Mesodermal cell (in vitro differentiated cells): ENCODE measurements around the gene GIT1. TPM values are rescaled to one million over a fixed set of nuclear protein-coding genes. Genes with fewer than 3 reads are reported as not detected.

ENCODE experiments used
- H3K27ac ChIP-seq: 2 replicates; pipeline ENCODE4 v1.7.0; 2013; ENCODE audit warnings: mild to moderate bottlenecking, low read depth, low read length, moderate library complexity; ENCODE audit not compliant: severe bottlenecking
- H3K36me3 ChIP-seq: 2 replicates; pipeline ENCODE4 v1.7.1; 2013; ENCODE audit warnings: mild to moderate bottlenecking, low read length, moderate library complexity; ENCODE audit not compliant: control insufficient read depth, insufficient read depth
- H3K4me1 ChIP-seq: one replicate; pipeline ENCODE4 v1.7.1; 2013; ENCODE audit warnings: mild to moderate bottlenecking, low read length; ENCODE audit not compliant: insufficient read depth, control insufficient read depth, poor library complexity, severe bottlenecking
- H3K4me3 ChIP-seq: 2 replicates; pipeline ENCODE4 v1.7.0; 2013; ENCODE audit warnings: low read length, control low read depth, mild to moderate bottlenecking; ENCODE audit not compliant: insufficient read depth, poor library complexity, severe bottlenecking; ENCODE audit errors: extremely low read depth
- H3K9me3 ChIP-seq: 2 replicates; pipeline ENCODE4 v1.7.1; 2013; ENCODE audit warnings: mild to moderate bottlenecking, low read length, moderate library complexity; ENCODE audit not compliant: control insufficient read depth
- WGBS, 2 experiments: methylation state at CpG; one replicate each; pipeline ENCODE4 v1.1.5; 2013; ENCODE audit warnings: missing lambda C conversion rate in 2 of 2; ENCODE audit not compliant: insufficient coverage in 2 of 2; 5-methylcytosine and 5-hydroxymethylcytosine counted together
- polyA plus RNA-seq, 2 experiments: library from polyadenylated mRNA; stranded (reverse); fragments of 50-300 nt; gene quantifications; one replicate each; pipeline ENCODE4 v1.2.3, GENCODE V29; 2013

Gene GIT1, protein sequence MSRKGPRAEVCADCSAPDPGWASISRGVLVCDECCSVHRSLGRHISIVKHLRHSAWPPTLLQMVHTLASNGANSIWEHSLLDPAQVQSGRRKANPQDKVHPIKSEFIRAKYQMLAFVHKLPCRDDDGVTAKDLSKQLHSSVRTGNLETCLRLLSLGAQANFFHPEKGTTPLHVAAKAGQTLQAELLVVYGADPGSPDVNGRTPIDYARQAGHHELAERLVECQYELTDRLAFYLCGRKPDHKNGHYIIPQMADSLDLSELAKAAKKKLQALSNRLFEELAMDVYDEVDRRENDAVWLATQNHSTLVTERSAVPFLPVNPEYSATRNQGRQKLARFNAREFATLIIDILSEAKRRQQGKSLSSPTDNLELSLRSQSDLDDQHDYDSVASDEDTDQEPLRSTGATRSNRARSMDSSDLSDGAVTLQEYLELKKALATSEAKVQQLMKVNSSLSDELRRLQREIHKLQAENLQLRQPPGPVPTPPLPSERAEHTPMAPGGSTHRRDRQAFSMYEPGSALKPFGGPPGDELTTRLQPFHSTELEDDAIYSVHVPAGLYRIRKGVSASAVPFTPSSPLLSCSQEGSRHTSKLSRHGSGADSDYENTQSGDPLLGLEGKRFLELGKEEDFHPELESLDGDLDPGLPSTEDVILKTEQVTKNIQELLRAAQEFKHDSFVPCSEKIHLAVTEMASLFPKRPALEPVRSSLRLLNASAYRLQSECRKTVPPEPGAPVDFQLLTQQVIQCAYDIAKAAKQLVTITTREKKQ
- polyA plus RNA-seq (2013, experiment 1 of 2) = 57.7 TPM
- polyA plus RNA-seq (2013, experiment 2 of 2) = 43.1 TPM

DNA sequence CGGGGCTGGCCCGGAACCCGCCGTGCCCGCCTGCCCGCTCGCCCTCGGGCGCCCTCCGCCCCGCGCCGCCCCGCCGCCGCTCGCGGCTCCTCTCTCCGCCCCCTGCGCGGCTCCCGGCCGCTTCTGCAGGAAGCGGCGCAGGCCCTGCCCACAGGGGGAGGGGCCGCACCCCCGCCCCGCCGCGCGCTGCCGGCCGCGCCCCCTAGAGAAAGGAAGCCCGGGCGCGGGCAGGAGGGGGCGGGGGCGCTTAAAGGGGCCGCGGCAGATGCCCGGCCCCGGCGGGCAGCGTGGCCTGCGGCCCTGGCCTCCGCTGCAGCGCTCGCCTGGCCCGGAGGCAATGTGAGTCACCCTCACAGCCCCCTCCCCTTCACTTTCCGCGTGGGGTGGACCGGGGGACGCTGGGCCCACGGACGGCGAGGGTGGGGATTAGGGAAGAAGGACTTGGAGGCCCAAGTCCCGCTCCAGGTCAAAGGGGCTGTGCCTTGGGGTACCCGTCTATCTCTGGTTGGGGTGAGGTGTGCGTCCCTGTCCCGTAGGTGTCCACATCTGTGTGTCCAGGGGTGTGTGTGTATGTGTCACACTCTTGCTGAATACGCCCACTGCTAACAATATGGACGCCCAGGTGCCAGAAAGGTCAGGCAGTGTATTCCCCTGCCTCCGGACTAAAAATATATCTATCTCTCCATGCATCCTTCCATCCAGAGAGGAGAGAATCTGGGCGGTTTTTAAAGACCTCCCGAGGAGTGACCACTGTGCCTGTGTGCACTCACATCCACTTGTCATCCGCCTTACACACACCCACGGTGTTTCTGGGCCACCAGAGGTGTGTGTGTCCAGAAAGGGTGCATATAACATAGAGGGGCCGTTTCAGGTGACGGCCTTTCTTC, at the start of gene GIT1:
Gene GIT1 (minus strand): TSS at position 125 of the 887 bp plus-strand sequence. CDS start 270 bp downstream, outside the sequence.
- Histone ChIP-seq H3K4me3 (peak within 1 kb of the TSS; percentile 84), H3K36me3 (peaks cover 9% of the 10 kb centered on the region), H3K9me3 (no peaks in the 10 kb centered on the region), H3K4me1 (peaks cover 54% of the 10 kb centered on the region), H3K27ac (peak within 1 kb of the TSS; percentile 13)
- 11 to 24% methylated on average over 23 to 45 of the region's 70 CpGs for WGBS, 2 experiments

DNA sequence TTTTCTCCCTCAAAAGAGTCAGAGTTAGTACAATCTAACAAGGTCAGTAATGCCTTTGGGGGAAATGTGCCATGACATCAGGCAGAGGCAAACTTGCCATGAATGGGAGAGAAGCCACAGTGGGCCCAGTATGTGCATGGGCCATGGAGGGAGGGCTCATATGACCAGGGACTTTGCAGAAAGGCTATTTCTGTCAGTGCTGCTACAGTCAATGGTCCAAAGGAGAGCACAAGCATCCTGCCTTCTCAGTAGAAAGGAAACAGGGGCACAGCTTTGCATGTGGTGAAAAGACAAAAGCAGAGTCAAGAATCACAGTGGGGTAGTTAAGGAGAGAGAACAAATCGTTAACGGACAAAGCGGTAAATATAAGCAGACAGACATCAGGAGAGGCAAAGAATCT, 44.4 kb upstream of the GIT1 start:
- H3K36me3 ChIP-seq = peaks cover 74% of the 10 kb centered on the region
- peaks cover 6% of the 10 kb centered on the region for H3K4me1 ChIP-seq
- WGBS, 2 experiments = 92% methylated on average over 3 of the region's 3 CpGs; no CpG with 5 or more reads in 1 of the 2 experiments
- H3K27ac ChIP-seq = no peak overlapping the region
- no peaks in the 10 kb centered on the region for H3K9me3 ChIP-seq
- no peak overlapping the region for H3K4me3 ChIP-seq

DNA sequence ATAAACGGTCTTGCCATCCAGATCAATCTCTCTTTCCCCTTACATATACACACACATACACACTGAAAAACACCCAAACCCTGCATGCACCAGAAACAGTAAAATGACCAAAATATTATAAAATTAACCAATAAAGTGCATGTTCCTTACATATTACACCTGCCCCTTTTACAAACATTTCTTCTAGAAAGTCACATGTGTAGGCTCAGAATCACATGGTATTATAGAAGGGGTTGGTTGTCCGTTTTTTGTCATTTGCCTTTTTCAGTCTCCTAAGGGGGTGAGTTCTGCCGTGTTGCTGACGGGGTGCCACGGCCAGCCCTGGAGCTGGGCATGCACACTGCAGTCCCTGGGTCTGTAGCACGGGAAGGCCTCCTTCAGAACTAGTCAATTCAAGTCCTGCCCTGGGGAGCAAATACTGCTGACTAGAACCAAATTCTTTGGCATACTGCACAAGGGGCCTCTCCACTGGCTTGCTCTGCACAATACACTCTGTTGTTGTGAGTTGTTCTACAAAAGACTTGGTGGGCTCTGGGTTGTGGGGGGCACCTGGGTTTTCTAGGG, 41.3 kb upstream of the GIT1 start:
- H3K9me3 ChIP-seq = no peaks in the 10 kb centered on the region
- 90 to 100% methylated on average over 4 to 5 of the region's 6 CpGs for WGBS, 2 experiments
- no peak overlapping the region for H3K4me3 ChIP-seq

DNA sequence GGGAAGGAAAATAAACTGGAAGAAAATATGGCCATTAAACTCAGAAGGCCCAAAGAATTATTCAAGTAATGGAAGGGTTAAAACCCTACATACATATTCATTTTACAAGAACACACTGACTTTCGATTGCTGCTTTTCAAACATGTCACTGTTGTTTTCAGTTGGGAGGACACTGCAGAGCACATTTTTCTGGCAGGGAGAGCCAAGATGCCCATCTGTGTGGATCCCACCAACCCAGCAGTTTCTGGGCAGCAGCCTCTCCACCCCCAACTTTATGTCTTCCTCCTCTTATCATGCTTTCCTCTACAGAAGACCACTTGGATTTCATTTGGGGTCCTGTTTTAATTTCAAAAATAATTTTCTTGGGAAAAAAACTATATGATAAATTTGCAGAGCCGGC, 40.4 kb upstream of the GIT1 start:
- Histone ChIP-seq H3K4me1 (no peaks in the 10 kb centered on the region), H3K4me3 (no peak overlapping the region), H3K9me3 (no peaks in the 10 kb centered on the region), H3K27ac (no peak overlapping the region), H3K36me3 (peaks cover 56% of the 10 kb centered on the region)
- WGBS, 2 experiments = 81 to 83% methylated on average over 2 of the region's 2 CpGs

More for the DNA sequence above, 41.3 kb upstream of the GIT1 start:
- H3K36me3 ChIP-seq = peaks cover 64% of the 10 kb centered on the region
- no peak overlapping the region for H3K27ac ChIP-seq
- no peaks in the 10 kb centered on the region for H3K4me1 ChIP-seq

DNA sequence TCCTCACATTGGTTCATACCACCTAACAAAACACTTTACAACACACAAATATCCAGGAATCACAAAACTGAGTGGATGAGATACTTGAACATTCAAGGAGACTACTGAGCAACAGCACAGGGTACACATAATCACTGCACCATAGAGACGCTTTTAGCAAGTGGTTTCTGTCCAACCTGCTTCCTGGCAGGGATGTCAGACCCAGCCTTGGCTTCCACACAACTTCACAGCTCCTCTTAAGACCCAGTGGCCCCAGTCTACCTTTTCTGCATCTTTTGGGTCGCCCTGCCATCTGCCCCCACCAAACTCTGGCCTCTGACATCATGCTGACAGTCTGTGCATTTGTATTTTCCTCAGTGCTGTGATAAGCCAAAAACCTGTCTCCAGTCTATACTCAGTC, 39.2 kb upstream of the GIT1 start:
- Histone ChIP-seq H3K36me3 (peaks cover 47% of the 10 kb centered on the region), H3K9me3 (no peaks in the 10 kb centered on the region), H3K27ac (no peak overlapping the region), H3K4me1 (no peaks in the 10 kb centered on the region), H3K4me3 (no peak overlapping the region)
- 82 to 88% methylated on average over 2 of the region's 2 CpGs for whole genome bisulfite sequencing, 2 experiments

DNA sequence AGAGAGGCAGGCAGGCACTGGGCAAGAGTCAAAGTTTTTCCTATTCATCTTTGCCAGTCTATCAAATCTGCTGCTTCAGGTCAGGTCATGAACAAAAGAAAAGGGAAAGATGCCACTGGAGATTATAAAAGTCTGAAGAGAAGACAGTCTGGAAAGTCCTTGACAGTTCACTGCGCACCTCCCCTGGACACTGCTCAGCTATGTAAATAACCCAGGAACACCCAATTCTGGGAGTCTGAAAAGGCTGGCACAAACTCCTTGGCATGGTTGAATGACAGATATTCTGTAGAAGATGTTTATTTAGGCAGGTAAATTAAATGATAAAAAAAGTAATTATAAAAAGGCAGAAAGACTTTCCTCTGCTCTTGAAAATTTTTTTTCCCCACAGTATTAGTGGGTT, 38.5 kb upstream of the GIT1 start:
- Histone ChIP-seq H3K36me3 (peaks cover 42% of the 10 kb centered on the region), H3K4me1 (no peaks in the 10 kb centered on the region), H3K4me3 (no peak overlapping the region), H3K9me3 (no peaks in the 10 kb centered on the region), H3K27ac (no peak overlapping the region)
- WGBS, 2 experiments = no CpG with 5 or more reads among the region's 1 CpG

DNA sequence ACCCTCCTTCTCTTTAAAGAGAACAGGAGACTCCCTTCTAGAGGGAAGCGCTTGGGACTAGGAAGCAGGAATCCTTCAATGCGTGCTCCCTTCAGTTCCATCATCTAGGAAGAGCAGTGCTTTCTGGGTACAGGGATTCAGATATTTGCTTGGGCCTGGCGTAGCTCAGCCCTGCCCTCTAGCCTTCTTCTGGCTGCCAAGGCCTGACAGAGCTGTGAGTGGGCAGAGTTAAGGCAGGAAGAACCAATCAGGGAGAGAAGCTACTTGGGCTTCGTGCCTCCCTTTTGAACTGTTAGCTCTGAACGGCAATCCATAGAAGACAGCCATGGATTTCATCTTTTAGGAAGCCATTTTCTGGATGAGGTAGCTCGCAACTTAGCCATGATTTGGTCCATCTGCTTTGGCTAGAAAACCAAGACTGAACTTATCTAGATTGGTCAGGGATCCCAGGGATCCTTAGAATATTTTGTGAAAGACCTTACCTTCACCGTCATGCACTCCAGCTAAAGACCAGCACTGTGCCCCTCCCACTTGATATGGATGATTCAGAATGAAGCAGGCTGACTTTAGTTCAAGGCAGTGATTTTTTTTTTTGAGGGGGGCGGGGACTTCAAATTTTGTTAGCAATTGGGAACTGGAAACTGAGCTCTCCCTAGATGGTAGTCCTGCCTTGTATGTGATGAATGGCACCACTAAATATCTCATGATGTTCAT, 35.7 kb upstream of the GIT1 start:
- Histone ChIP-seq H3K4me1 (no peaks in the 10 kb centered on the region), H3K27ac (no peak overlapping the region), H3K9me3 (no peaks in the 10 kb centered on the region), H3K36me3 (peaks cover 15% of the 10 kb centered on the region), H3K4me3 (no peak overlapping the region)
- 89 to 90% methylated on average over 7 to 8 of the region's 8 CpGs for WGBS, 2 experiments

DNA sequence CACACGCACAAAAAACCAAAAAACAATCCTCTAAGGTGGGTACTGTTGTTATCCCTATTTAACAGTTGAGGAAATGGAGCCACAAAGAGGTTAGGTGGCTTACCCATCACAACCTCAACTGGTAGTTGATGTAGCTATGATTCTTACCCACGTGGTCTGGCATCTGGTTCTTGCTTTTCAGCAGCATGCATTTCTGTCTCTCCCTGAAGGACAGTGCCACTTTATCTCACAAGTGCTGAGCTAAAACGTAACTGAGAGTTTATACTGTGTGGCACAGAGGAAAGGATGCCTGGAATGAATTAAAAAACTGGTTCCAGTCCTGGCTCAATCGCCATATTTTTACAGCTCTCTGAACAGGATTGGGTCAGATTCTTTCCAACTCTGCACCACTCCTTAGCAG, 35.1 kb upstream of the GIT1 start:
- 91 to 93% methylated on average over 2 to 3 of the region's 4 CpGs for WGBS, 2 experiments
- peaks cover 4% of the 10 kb centered on the region for H3K4me1 ChIP-seq
- no peak overlapping the region for H3K4me3 ChIP-seq
- H3K9me3 ChIP-seq = no peaks in the 10 kb centered on the region
- H3K27ac ChIP-seq = no peak overlapping the region
- peaks cover 9% of the 10 kb centered on the region for H3K36me3 ChIP-seq

DNA sequence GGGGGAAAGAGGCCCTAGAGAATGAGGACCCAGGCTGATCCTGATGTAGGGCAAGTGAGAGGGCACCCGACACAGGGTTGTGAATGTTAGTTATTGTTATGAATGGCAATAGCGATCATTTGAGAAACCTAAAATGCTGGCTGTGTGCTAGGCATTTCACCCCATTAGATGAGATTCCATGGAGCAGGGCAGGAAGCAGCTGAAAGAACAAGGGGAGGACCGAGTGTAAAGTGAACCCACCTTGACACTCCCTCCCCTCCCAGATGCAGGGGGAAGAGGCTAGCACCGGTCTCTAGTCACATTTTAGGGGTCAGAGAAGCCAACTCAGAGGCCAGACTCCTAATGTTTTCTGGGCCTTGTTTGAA, 33.8 kb upstream of the GIT1 start:
- 49 to 57% methylated on average over 1 to 3 of the region's 4 CpGs for whole genome bisulfite sequencing, 2 experiments
- no peaks in the 10 kb centered on the region for H3K9me3 ChIP-seq
- peaks cover 9% of the 10 kb centered on the region for H3K36me3 ChIP-seq
- H3K4me3 ChIP-seq = peak overlapping the region; percentile 65
- no peak overlapping the region for H3K27ac ChIP-seq
- peaks cover 10% of the 10 kb centered on the region for H3K4me1 ChIP-seq
